ENCODE measurements around the gene ETV4.

GRCh38 chr17:43581613-43582012 lies 35.5 kb upstream of the ETV4 start:
- no peak for TF ChIP-seq CTCF (IDR thresholded peaks at IDR 0.05)
- TF ChIP-seq CHD2 (IDR thresholded peaks at IDR 0.05; ENCODE audit: low read length, partially characterized antibody), result no peak
- TF ChIP-seq ELF1 (IDR thresholded peaks at IDR 0.05), result no peak
- TF ChIP-seq POLR2AphosphoS5 (IDR thresholded peaks at IDR 0.05; ENCODE audit: low read depth, low read length), result no peak
- TF ChIP-seq YY1 (IDR thresholded peaks at IDR 0.05; ENCODE audit: low read depth), result no peak
- TF ChIP-seq NRF1 (IDR thresholded peaks at IDR 0.05; ENCODE audit: low read depth, low read length), result no peak
- TF ChIP-seq SIN3A (IDR thresholded peaks at IDR 0.05; ENCODE audit: borderline replicate concordance, low read depth, low read length), result no peak
- no peak for TF ChIP-seq REST (IDR thresholded peaks at IDR 0.05; ENCODE audit: low read depth, low read length)
- TF ChIP-seq EZH2phosphoT487 (IDR thresholded peaks at IDR 0.05; ENCODE audit: borderline replicate concordance, low read depth), result no peak
- TF ChIP-seq GABPA (IDR thresholded peaks at IDR 0.05; ENCODE audit: low read depth), result no peak
